Large intestine (tissue), 3 donors: ENCODE results near the gene ABO. TPM values are rescaled to one million over a fixed set of nuclear protein-coding genes. Genes with fewer than 3 reads are reported as not detected.

Source experiments
- DNase-seq, 2 donors: peaks; one replicate each; pipeline versions ENCODE4 v3.0.0 to v3.0.0-alpha.2; 2013
- H3K27ac ChIP-seq: one replicate; pipeline ENCODE4 v1.5.1; 2013; ENCODE audit warnings: low read length
- H3K27me3 ChIP-seq: 2 replicates; pipeline ENCODE4 v1.6.1; 2013; ENCODE audit warnings: low read length; ENCODE audit not compliant: control insufficient read depth, insufficient read depth
- H3K36me3 ChIP-seq: 2 replicates; pipeline ENCODE4 v1.6.1; 2013; ENCODE audit warnings: low read length; ENCODE audit not compliant: control insufficient read depth, insufficient read depth
- H3K4me1 ChIP-seq: one replicate; pipeline ENCODE4 v1.6.1; 2013; ENCODE audit warnings: low read length; ENCODE audit not compliant: control insufficient read depth, insufficient read depth
- H3K4me3 ChIP-seq: one replicate; pipeline ENCODE4 v1.5.1; 2013; ENCODE audit warnings: low read length
- H3K9me3 ChIP-seq: one replicate; pipeline ENCODE4 v1.6.1; 2013; ENCODE audit warnings: mild to moderate bottlenecking, low read depth, low read length, moderate library complexity; ENCODE audit not compliant: control insufficient read depth
- WGBS: methylation state at CpG from one replicate; pipeline ENCODE4 v1.1.5; 2013; ENCODE audit warnings: low lambda C conversion rate; ENCODE audit not compliant: insufficient coverage; 5-methylcytosine and 5-hydroxymethylcytosine counted together
- polyA plus RNA-seq: library from polyadenylated mRNA; unstranded; fragments of 120-200 nt; gene quantifications from one replicate; pipeline ENCODE4 v1.2.1, GENCODE V29; 2013

Gene ABO
- polyA plus RNA-seq, 1 donor = 19.6 TPM

GRCh38 chr9:133263557-133263956, 11.4 kb downstream of the ABO start:
- no peak overlapping the region for H3K4me3 ChIP-seq
- H3K27ac ChIP-seq = no peak overlapping the region
- peaks cover 11% of the 10 kb centered on the region for H3K4me1 ChIP-seq
- no peaks in the 10 kb centered on the region for H3K27me3 ChIP-seq
- peaks cover 8% of the 10 kb centered on the region for H3K36me3 ChIP-seq
- no peaks in the 10 kb centered on the region for H3K9me3 ChIP-seq
- DNase-seq = no peak
- 87% methylated on average over 5 of the region's 10 CpGs for WGBS

- Histone ChIP-seq H3K4me3 (no peak overlapping the region), H3K27me3 (no peaks in the 10 kb centered on the region), H3K9me3 (no peaks in the 10 kb centered on the region), H3K36me3 (peaks cover 8% of the 10 kb centered on the region), H3K4me1 (peaks cover 11% of the 10 kb centered on the region), H3K27ac (no peak overlapping the region)
- no CpG with 5 or more reads among the region's 11 CpGs for WGBS
- no peak for DNase-seq
Measured at GRCh38 chr9:133262226-133262625, 12.8 kb downstream of the ABO start.

DNA sequence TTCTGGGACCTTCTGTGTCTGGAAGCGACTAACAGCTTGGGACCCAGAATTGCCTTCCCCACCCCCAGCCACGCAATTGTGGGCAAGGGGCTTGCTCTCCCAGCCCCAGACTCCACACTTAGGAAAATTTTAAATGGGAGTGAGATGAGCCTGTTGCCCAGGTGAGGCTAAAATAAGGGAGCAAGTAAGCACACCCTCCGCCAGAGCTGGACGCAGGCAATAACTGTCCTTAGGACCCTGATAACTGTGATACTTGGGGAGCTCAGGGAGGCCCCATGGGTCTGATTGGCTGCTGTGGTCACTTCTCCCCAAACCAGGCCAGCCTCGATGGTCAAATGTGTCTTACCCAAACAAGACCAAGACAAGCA, 13.3 kb downstream of the ABO start:
- Histone ChIP-seq H3K9me3 (no peaks in the 10 kb centered on the region), H3K4me1 (peaks cover 11% of the 10 kb centered on the region), H3K36me3 (peaks cover 8% of the 10 kb centered on the region), H3K4me3 (no peak overlapping the region), H3K27ac (no peak overlapping the region), H3K27me3 (no peaks in the 10 kb centered on the region)
- WGBS = no CpG with 5 or more reads among the region's 5 CpGs
- no peak for DNase-seq

DNA sequence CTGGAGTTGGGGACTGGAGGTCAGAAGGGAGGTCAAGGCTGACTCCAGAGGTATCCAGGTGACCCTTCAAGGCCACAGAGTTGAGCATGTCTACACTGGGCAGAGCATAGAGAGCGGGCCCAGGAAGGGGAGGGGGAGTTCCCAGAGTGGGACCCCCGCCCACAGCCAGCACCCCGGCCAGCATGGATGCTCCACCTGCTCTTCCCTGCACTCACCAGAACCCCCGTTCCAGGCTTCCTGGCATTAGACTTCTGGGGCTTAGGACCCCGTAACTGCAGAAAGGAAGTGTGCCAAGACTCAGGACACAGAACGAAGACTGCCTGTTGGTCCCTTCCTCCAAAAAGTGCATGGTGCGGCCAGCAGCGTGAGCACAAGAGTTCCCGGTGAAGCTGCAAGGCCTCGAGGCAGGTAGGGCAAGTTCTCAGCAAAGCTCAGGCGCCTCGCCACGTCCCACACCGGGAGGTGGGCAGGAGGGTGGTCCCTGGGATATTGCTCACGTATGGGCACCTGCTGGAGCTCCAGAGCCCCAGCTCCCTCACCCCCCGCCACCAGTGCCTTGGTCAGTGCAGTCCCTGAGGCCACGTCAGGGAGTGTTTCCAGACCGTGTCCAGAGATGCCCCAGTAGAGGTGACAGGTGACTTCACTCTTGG, 13.8 kb downstream of the ABO start:
- H3K27ac ChIP-seq = no peak overlapping the region
- no peak for DNase-seq
- WGBS = no CpG with 5 or more reads among the region's 18 CpGs
- peaks cover 11% of the 10 kb centered on the region for H3K4me1 ChIP-seq
- H3K4me3 ChIP-seq = no peak overlapping the region
- no peaks in the 10 kb centered on the region for H3K9me3 ChIP-seq
- H3K36me3 ChIP-seq = peaks cover 8% of the 10 kb centered on the region
- H3K27me3 ChIP-seq = no peaks in the 10 kb centered on the region

DNA sequence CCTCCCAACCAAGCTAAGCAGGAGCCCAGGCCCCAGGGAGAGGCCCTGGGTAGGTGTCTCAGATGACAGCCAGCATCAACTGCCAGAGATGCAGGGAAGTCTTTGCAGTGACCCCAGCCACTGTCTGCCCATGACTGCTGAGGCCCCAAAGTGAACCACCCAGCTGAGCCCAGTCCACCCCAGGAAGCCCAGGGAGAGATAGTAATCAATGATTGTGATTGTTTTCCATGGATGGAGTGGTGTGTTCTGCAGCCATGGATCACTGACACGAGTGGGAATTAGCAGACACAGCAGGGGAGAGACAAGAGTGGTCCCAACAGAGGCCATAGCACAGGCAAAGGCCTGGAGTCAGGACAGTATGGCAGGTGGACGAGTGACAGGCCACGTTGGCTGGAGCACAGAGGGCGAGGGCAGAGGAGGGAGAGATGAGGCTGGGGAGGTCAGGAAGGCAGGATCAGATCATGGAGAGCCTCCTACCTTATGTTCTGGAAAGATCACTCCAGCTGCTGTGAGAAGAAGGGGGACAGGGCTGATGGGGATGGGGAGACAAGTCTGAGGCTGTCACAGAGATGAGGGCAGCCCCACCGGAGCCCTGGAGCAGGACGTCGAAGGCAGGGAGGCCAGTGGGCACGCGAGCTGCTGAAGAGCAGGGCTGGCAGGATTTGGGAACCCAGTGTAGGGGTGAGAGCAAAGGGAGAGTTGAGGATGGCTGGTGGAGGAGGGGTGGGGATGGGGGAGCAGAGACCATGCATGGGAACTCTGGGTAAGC, 14.5 kb downstream of the ABO start:
- Histone ChIP-seq H3K9me3 (peaks cover 2% of the 10 kb centered on the region), H3K27me3 (no peaks in the 10 kb centered on the region), H3K4me1 (peaks cover 11% of the 10 kb centered on the region), H3K4me3 (no peak overlapping the region), H3K36me3 (peaks cover 8% of the 10 kb centered on the region), H3K27ac (no peak overlapping the region)
- no peak for DNase-seq
- WGBS = no CpG with 5 or more reads among the region's 9 CpGs

- peak; percentile 65 to 71 for DNase-seq
- Histone ChIP-seq H3K27me3 (no peaks in the 10 kb centered on the region), H3K36me3 (peaks cover 10% of the 10 kb centered on the region), H3K4me1 (peaks cover 11% of the 10 kb centered on the region), H3K4me3 (no peak overlapping the region), H3K27ac (no peak overlapping the region), H3K9me3 (peaks cover 2% of the 10 kb centered on the region)
- WGBS = 100% methylated on average over 3 of the region's 21 CpGs
Measured at GRCh38 chr9:133258061-133259015, 16.7 kb downstream of the ABO start.

DNA sequence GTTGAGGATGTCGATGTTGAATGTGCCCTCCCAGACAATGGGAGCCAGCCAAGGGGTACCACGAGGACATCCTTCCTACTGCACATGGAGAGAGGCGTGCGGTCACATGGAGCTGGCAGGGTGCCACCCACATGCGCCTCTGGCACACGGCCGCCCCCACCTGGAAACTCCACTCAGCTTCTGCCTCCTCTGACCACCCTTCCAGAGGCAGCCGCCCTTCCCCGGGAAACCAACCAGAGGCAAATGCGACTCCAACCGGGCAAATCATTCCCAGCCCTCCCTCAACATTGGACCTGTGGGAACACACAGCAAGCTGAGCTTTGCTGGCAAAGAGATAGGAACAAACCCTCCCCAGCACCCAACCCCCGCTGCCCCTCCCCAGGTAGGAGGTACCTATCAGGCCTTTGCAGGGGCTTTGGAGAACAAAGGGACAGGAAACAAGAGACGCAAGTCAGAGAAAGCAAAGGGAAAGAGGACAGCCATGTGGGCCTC, 17.5 kb downstream of the ABO start:
- Histone ChIP-seq H3K27me3 (no peaks in the 10 kb centered on the region), H3K4me1 (peaks cover 19% of the 10 kb centered on the region), H3K27ac (no peak overlapping the region), H3K36me3 (peaks cover 10% of the 10 kb centered on the region), H3K9me3 (peaks cover 2% of the 10 kb centered on the region), H3K4me3 (no peak overlapping the region)
- WGBS = 80% methylated on average over 1 of the region's 13 CpGs
- DNase-seq = no peak

DNA sequence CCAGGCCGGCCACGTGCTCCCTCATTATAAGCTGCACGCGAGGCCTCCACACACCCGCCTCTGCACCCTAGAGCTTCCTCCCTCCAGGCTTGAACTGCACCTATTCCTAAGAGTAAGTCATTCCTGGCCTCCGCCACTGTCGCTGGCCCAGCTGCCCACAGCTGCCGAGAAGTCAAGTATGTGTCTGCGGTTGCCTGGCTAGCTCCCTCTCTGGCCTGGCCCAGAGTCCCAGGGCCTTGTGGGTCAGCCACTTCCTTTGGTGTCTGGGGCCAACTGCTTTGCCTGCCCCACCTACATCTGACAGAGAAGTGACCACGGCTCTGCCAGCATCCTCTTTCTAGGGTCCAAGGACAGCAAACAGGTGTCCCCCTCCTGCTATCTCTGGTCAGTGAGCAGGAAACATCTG, 18.3 kb downstream of the ABO start:
- no peak for DNase-seq
- H3K27ac ChIP-seq = no peak overlapping the region
- peaks cover 27% of the 10 kb centered on the region for H3K4me1 ChIP-seq

DNA sequence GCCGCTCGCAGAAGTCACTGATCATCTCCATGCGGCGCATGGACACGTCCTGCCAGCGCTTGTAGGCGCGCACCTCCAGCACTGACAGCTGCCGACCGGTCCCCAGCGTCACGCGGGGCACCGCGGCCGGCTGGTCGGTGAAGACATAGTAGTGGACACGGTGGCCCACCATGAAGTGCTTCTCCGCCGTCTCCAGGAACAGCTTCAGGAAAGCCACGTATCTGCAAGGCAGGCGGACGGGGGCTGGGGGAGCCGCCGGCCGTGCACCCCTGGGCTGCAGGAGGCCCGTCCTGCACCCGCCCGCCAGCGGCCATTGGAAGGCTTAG, 18.9 kb downstream of the ABO start:
- no peak for DNase-seq
- H3K36me3 ChIP-seq = peaks cover 8% of the 10 kb centered on the region
- H3K4me3 ChIP-seq = no peak overlapping the region
- no peak overlapping the region for H3K27ac ChIP-seq
- peaks cover 2% of the 10 kb centered on the region for H3K9me3 ChIP-seq
- no peaks in the 10 kb centered on the region for H3K27me3 ChIP-seq
- WGBS = no CpG with 5 or more reads among the region's 30 CpGs
- H3K4me1 ChIP-seq = peaks cover 33% of the 10 kb centered on the region

More for the DNA sequence above, 18.3 kb downstream of the ABO start:
- H3K4me3 ChIP-seq = no peak overlapping the region
- peaks cover 2% of the 10 kb centered on the region for H3K9me3 ChIP-seq
- H3K36me3 ChIP-seq = peaks cover 10% of the 10 kb centered on the region
- H3K27me3 ChIP-seq = no peaks in the 10 kb centered on the region
- no CpG with 5 or more reads among the region's 10 CpGs for WGBS
